ENCODE results near the gene TMEM272.

TMEM272 gene

DNA sequence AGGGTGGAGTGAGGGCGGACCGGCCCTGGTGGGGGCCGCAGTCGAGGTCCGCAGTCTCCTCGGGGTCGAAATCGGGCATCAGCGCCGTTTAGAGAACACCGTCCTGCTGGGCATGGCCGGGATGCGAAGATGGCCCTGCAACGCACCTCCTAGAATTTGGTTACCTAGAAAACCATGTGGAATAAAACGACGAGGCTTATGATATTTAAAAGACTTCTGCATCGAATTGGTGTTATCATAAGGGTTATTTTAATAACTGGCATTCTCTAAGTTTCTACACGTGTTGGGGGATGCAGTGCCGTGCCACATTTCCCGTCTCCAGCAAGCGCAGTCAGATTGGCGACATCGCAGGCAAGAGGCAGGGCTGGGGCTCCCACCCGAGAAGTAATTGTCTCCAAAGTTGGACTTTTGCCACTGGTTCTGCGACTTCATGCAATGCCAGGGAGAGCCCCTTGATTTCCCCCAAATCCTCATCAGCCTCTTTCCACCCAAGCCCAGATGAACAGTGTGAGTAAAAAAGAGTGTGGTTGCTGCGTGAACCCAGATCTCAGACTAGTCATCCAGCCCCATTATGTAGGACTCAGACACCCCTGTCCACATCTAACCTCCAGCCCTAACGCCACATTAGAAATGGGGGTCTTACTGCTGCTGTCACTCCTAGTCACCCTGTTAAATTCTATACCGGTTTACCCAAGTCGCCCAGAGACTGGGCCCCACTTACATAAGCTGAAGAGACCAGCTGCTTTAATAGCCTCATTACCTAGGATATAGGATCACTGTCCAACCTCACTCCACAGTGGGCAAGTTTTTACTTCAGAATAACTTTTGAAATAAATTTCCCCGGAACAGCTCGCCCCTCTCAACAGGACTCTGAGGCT lies 40.4 kb downstream of the TMEM272 start:
- TF ChIP-seq ZFX (IDR thresholded peaks at IDR 0.05; ENCODE audit: borderline replicate concordance) (no peak), CTCF (IDR thresholded peaks at IDR 0.05) (no peak)
- H3K27ac ChIP-seq, result peak overlapping the region; percentile 95

DNA sequence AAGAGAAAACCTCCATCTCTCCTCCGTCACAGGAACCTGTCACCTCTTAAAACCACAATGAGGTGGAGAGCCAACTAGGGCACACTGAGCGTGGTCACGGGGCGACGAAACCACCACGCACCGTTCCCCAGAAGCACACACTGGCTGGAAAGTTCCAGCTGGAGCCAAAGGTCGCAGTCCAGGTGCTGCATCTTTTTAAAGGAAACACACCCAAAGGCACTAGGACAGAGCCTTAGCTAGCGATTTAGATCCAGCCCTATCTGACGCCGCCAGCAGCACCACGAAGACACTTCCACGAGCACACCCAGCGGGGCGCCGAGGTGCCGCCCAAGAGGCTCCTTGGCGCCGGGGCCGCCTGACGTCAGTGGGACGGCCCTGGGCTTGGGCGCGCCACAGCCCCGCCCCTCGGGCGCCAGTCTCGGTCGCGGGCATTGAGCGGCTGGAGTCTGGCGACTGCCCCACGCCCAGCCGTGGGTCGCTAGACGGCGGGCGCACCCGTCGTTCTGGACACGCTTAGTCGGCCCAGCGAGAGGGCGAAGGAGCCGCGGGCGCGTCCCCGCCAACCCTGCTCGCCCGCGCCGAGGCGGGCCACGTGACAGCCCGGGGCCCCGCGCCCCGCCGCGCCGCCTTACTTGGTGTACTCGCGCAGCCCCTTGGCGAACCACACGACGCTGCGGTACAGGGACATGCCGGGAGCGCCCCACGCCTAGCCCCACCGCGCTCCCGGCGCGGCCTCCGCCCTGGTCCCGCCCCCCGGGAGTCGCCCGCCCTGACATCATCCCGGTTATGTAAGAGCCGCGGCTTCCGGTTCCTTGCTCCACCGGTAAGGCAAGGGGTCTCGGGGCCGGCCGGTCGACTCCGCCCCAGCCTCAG lies 41.3 kb downstream of the TMEM272 start, which contains the start of gene DHRS12:
DHRS12 (minus strand) TSS at position 742 of the 873 bp plus-strand sequence. CDS start 4,504 bp downstream, outside the sequence.
- TF ChIP-seq ZFX (IDR thresholded peaks at IDR 0.05; ENCODE audit: borderline replicate concordance), result no peak
- 0 out of 2 replicates have a peak, but pooled peaks have one; percentile 4 for TF ChIP-seq CTCF (IDR thresholded peaks at IDR 0.05)
- peak within 1 kb of the TSS; percentile 95 for H3K27ac ChIP-seq

DNA sequence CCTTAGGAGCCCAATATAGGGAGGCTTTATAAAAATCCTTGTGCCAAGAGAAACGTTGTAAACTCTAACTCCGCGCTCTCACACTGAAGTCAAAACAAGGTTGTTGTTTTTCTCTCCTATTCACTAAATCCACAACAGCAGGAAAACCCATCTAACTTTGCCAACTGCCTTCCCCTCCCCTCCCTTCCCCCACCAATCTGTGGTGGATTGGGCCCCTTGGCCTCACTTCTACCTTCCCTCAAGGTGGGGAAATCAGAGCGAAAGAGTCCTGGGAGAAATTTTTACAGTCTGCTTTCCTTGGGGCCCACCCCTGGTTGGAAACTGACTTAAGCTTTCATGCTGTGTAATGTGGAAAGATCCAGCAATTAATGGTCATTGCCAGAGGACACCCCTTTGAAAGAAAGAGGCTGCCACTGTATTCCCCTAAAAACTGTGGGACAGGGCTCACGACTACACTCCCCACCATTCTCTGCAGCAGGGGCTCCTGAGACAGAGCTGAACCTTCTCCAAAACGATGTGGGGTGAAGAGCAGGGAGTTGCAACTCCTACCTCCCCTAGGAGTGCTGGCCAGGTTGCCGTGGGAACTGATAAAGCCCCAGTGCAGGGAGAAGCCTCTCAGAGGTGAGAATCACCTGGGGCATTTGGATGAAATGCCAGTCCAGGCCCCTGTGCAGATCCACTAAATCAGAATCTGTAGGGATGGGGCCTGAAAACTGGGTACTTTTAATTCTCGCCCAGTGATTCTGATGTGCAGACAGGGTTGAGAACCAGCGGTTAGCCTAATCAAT lies 42.2 kb downstream of the TMEM272 start:
- H3K27ac ChIP-seq, result peak overlapping the region; percentile 95

DNA sequence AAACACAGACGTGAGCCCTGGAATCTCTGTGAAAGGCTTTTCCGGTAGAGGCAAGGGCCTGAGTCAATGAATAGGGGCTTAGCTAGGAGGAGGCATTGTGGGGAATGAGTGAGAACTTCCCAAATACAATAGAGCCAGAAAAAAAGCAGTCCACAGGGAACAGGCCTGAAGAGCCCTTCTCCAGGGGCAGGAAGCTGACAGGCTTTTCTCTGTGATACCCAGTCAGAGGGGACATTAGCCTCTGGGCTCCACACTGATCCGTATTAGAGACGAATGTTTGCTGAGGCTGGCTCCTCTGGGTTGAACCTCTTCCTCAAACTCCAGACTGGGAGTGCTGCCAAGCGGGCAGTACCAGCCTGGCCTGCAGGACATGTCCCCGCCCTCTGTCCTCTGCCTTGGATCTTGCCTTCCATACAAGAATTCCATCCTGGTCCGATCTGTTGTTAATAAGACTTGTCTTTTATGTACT lies 43.3 kb downstream of the TMEM272 start:
- TF ChIP-seq CTCF (IDR thresholded peaks at IDR 0.05) (no peak), ZFX (IDR thresholded peaks at IDR 0.05; ENCODE audit: borderline replicate concordance) (no peak)
- H3K27ac ChIP-seq, result peak overlapping the region; percentile 95

More for the DNA sequence above, 42.2 kb downstream of the TMEM272 start:
- TF ChIP-seq ZFX (IDR thresholded peaks at IDR 0.05; ENCODE audit: borderline replicate concordance), result no peak
- no peak for TF ChIP-seq CTCF (IDR thresholded peaks at IDR 0.05)

GRCh38 chr13:51800486-51800885 lies 44.5 kb downstream of the TMEM272 start:
- TF ChIP-seq ZFX (IDR thresholded peaks at IDR 0.05; ENCODE audit: borderline replicate concordance) (no peak), CTCF (IDR thresholded peaks at IDR 0.05) (no peak)
- no peak overlapping the region; the same call in 1 of the 2 replicates for H3K27ac ChIP-seq

DNA sequence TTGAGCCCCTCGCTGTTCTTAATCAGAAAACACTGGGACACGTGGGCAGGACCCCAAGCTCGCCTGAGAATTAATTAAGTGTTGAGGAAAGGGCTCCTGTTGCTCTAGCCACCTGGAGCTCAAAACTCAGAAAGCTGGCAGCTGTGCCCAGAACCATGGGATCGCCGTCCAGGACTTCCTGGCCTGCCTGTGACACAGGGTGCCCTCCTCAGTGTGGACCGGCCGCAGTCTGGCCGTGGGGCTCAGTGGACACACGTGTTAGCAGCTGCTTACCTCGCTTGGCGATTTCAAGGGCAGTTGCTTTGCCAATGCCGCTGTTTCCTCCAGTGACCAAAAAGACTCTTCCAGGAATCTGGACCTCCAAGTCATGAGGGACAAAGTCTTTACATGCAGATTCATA lies 45.7 kb downstream of the TMEM272 start:
- TF ChIP-seq ZFX (IDR thresholded peaks at IDR 0.05; ENCODE audit: borderline replicate concordance), result no peak
- no peak overlapping the region for H3K27ac ChIP-seq
